AG04450 (cell line): ENCODE results near the gene SAMD3. TPM values are rescaled to one million over a fixed set of nuclear protein-coding genes. Genes with fewer than 3 reads are reported as not detected.

ENCODE experiments used
- CTCF ChIA-PET: fragments of 300-600, 350-600 bp; formaldehyde crosslinking; extraction: SDS; loops from one replicate; lab custom pipeline; 2022; ENCODE audit warnings: antibody characterized with exemption, inconsistent platforms; lab: Charles Lee
- POLR2A ChIA-PET: fragments of 350-600 bp; formaldehyde crosslinking; extraction: SDS; loops from one replicate; lab custom pipeline; 2021; ENCODE audit warnings: antibody characterized with exemption, inconsistent platforms; lab: Yijun Ruan, JAX
- DNase-seq: peaks from one replicate; pipeline ENCODE4 v3.0.0-alpha.2; 2011; ENCODE audit warnings: low read depth, low spot score
- H3K27ac ChIP-seq: one replicate; pipeline ENCODE4 v1.5.1; 2012; ENCODE audit warnings: low read depth, low read length, control low read depth
- H3K27me3 ChIP-seq: one replicate; pipeline ENCODE4 v1.6.0; 2012; ENCODE audit warnings: low read length; ENCODE audit not compliant: control insufficient read depth, insufficient read depth
- H3K4me3 ChIP-seq: 2 replicates; pipeline ENCODE4 v1.5.1; 2011; ENCODE audit warnings: mild to moderate bottlenecking, low read depth, low read length, control low read depth
- H3K9me3 ChIP-seq: 2 replicates; pipeline ENCODE4 v1.5.1; 2012; ENCODE audit warnings: low read length; ENCODE audit not compliant: control insufficient read depth, insufficient read depth
- polyA plus RNA-seq: library from polyadenylated mRNA; depleted of rRNA; stranded (reverse); fragments of >200 nt; gene quantifications from 2 replicates; pipeline ENCODE4 v1.2.3, GENCODE V29; 2011
- TF ChIP-seq, protein P1 (sequence below): IDR thresholded peaks from 2 replicates; pipeline ENCODE4 v1.5.1; 2011; ENCODE audit warnings: low read depth, low read length, control low read depth, inconsistent platforms

The SAMD3 gene
- polyA plus RNA-seq, 1 experiment, result 2.4 TPM

DNA sequence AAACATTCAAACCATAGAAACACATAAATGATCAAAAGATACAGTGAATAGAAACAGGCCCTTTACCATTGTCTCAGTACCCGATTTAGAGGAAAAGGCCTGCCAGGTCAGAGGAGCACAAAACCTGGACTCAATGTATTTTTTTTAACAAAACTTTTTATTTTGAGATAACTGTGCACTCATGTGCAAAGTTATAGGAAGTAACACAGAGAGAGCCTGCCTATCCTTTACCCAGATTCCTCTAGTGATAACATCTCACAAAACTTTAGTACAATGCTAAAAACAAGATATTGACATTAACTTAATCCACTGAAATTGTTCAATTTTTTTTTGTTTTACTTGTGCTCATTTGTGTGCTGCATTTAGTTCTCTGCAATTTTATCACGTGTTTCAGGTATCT is 36.8 kb upstream of the SAMD3 start:
- no peak overlapping the region for H3K4me3 ChIP-seq
- no peaks in the 10 kb centered on the region for H3K27me3 ChIP-seq
- H3K27ac ChIP-seq, result no peak overlapping the region
- H3K9me3 ChIP-seq, result peaks cover 2% of the 10 kb centered on the region; the same call in 1 of the 2 replicates
- POLR2A ChIA-PET, result no interaction called here
- TF ChIP-seq, protein P1, sequence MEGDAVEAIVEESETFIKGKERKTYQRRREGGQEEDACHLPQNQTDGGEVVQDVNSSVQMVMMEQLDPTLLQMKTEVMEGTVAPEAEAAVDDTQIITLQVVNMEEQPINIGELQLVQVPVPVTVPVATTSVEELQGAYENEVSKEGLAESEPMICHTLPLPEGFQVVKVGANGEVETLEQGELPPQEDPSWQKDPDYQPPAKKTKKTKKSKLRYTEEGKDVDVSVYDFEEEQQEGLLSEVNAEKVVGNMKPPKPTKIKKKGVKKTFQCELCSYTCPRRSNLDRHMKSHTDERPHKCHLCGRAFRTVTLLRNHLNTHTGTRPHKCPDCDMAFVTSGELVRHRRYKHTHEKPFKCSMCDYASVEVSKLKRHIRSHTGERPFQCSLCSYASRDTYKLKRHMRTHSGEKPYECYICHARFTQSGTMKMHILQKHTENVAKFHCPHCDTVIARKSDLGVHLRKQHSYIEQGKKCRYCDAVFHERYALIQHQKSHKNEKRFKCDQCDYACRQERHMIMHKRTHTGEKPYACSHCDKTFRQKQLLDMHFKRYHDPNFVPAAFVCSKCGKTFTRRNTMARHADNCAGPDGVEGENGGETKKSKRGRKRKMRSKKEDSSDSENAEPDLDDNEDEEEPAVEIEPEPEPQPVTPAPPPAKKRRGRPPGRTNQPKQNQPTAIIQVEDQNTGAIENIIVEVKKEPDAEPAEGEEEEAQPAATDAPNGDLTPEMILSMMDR, result no peak
- no peak for DNase-seq
- CTCF ChIA-PET, result no interaction called here

DNA sequence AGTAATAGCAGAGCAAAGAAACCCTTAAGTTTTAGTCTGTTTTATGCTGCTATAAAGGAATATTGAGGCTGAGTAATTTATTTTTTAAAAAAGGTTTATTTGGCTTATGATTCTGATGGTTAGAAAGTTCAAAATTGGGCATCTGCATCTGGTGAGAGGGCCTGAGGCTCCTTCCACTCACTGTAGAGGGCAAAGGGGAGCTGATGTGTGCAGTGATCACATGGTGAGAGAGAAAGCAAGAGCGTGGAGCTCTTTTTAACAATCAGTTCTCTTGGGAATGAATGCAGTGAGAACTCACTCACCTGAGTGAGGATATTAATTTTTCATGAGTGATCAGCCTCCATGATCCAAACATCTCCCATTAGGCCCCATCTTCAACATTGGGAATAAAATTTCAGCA is 36.4 kb upstream of the SAMD3 start:
- Histone ChIP-seq H3K27ac (no peak overlapping the region), H3K4me3 (no peak overlapping the region), H3K27me3 (no peaks in the 10 kb centered on the region), H3K9me3 (peaks cover 2% of the 10 kb centered on the region; the same call in 1 of the 2 replicates)
- ChIA-PET POLR2A (no interaction called here), CTCF (no interaction called here)
- no peak for DNase-seq
- TF ChIP-seq, protein P1, result no peak

DNA sequence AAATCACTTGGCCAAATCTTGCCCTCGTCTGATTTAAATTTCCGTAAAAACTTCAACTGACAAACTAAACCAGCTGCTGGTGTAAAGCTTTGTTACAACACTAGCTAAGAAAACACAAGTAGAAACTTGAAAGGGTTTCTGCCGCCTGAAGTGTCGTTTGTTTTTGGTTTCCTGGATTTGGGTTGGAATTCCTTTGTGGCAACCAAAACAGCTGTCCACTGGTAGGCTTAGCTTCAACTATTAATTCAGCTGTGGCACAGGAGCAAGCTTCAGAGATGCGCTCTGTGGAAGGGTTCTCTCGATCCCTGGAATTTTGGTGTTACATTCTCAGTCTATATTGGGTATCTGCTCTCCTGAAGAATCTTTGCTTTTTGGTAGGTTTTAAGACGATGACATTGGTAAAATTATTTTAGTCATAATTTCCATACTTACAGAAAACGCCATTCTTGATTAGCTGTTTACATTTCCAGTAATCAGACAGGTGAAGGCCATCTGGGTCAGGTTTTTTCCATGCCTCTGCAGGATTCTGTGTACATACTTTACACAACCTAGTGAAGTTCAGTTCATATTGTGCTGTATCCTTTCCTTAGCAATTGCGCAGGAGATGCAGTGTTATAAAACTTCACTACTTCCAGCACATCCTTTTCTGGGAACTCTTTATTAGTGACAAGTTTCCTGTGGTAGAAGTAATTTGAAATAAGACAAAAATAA is 29.9 kb upstream of the SAMD3 start:
- H3K27ac ChIP-seq, result no peak overlapping the region
- no peak overlapping the region for H3K4me3 ChIP-seq
- no peaks in the 10 kb centered on the region for H3K27me3 ChIP-seq
- CTCF ChIA-PET, result interaction anchor here (0.7 kb wide), 1 partner anchor 753 kb away, joined by 3 read pairs; no protein-coding TSS in a partner anchor
- DNase-seq, result no peak
- POLR2A ChIA-PET, result no interaction called here
- TF ChIP-seq, protein P1, result no peak
- no peaks in the 10 kb centered on the region for H3K9me3 ChIP-seq

- Histone ChIP-seq H3K4me3 (no peak overlapping the region), H3K27ac (no peak overlapping the region), H3K9me3 (no peaks in the 10 kb centered on the region), H3K27me3 (no peaks in the 10 kb centered on the region)
- POLR2A ChIA-PET, result no interaction called here
- TF ChIP-seq, protein P1, result no peak
- CTCF ChIA-PET, result no interaction called here
- DNase-seq, result no peak
Measured at GRCh38 chr6:130245267-130245666, 22.5 kb upstream of the SAMD3 start.

DNA sequence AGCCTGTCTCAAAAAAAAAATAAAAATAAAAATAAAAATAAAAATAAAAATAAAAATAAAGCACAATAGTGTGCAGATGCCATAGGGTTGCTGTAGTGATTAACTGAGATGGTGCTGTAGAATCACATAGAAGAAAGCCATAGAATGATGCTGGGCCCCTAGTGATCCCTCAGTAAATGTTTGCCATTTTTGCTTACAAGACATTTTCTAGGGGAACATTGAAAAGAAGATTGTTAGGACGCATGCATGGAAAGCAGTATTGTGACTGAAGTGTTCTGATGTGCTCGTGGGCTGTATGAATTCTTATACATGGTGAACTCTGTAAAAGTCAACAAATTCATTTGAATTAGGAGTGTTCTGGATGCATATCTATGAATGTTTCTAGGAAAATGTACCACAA is 22.0 kb upstream of the SAMD3 start:
- CTCF ChIA-PET, result no interaction called here
- TF ChIP-seq, protein P1, result no peak

More for the DNA sequence above, 22.0 kb upstream of the SAMD3 start:
- no peaks in the 10 kb centered on the region for H3K27me3 ChIP-seq
- no peak for DNase-seq
- POLR2A ChIA-PET, result no interaction called here
- H3K27ac ChIP-seq, result no peak overlapping the region
- H3K4me3 ChIP-seq, result no peak overlapping the region
- H3K9me3 ChIP-seq, result no peaks in the 10 kb centered on the region
